Stimulated activated CD4-positive, alpha-beta T cell treated with anti-CD3 and anti-CD28 coated beads, Interleukin-4, amount 100 ng/mL, for 4 hours (primary cell): ENCODE data around the gene NHSL2.

Experiments
- DNase-seq, 2 experiments: peaks; one replicate each; pipeline ENCODE4 v3.0.0-alpha.2; 2020

NHSL2 gene

DNA sequence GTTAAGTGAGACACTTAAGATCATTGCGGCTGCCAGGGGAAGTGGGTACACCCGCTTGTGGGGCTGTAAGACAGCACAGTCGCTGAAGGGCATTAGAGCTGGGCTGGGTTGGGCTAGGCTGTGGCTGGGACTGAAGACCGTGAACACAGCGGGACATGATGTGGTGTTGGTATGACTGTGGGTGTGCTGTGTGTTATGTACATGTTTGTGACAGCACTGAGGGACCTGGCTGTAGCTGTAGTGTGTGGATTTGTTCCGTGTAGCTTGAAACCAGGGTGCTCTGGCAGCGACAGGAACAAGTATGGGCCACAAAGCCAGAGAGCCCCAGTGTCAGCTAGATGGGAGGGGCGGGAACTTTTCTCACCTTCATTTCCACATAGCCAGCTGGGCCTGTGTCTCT is 82.1 kb downstream of the NHSL2 start:
- DNase-seq, result peak in 1 of 2 experiments; percentile 11

DNA sequence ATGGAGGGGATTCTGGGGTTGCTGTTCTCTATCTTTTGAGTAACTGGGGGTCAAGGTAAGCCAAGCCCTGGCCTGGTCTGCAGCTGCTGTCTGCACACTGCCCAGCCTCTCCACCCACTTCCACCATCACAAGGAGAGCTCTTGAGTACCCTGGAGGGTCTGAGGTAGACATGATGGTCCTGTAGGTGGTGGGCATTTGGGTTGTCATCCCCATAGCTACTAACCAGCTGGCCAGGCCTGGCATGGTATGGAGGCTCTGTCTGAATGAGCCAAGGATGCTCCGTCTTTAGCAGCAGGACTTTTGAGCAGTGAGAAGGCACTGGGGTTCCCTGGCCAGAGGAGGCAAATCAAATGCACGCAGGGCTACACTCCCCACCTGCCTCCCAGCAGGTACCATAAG is 82.7 kb downstream of the NHSL2 start:
- no peak for DNase-seq

DNA sequence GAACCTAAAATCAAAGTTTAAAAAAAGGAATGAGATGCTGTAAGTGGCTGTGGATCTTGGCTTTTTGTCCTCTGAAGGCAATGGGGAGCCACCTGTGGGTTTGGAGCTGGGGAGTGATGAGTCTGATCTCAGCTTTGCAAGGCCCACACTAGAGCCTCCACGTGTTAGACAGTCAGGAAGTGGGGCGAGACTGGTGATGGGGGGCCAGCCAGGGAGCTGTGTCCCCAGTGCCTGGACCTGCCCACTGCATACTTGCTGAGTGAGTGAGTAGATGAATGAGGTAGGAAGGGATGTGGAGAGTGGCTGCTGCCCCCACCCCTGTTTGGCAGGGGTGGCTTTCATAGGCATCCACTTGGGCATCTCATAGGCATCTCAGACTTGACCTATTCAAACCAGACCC is 84.0 kb downstream of the NHSL2 start:
- no peak for DNase-seq

DNA sequence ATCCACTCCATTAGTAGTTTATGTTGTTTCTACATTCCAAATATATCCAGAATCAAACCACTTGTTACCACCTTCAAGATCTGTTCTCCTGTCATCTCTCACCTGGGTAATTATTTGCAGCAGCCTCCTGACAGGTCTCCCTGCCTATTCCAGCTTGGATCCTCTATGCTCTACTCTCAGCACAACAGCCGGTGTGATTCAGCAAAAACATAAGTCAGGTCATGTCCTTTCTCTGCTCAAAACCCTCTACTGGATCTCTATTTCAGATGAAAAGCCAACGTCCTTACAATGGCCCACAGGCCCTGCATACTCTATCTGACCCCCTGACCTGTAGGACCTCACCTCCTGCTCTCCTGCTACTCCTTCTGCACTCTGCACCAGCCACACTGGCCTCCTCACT is 84.5 kb downstream of the NHSL2 start:
- no peak for DNase-seq

DNA sequence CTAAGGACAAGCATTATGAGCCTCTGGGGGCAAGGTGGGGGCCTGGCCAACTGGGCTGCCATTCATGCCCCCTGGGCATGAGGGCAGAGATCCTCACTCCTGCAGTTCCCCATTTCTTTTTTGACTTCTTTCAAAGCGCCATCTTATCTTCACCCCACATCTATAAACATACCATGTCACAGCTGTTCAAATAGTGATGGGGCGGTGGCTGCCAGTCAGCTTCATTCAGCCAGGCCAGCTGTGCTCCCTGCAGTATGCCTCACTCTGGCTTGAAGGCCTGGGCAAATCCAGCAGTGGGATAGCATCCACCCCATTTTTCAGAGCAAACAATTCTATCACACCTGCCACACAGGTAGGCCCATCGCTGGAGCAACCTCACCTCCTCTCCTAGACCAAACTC is 85.5 kb downstream of the NHSL2 start:
- no peak for DNase-seq

DNA sequence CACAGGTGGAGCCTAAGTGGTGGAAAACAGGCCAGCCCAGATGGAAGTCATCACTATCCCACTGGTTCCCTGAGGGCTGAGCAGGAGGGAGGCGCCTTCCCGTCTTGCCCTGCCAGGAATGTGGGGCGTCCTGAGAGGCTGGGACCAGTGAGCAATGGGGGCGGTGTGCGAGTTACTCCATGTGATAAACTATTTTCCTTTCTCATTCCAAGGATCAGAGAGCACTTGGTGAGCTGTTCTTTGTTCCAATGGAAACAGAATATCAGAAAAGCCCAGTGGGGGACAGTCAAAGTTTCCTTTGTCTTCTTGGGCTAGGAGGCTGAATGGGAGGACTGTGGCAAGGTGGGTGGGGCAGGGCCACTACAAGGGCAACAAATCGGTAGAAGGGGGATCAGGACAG is 86.2 kb downstream of the NHSL2 start:
- DNase-seq, result no peak

DNA sequence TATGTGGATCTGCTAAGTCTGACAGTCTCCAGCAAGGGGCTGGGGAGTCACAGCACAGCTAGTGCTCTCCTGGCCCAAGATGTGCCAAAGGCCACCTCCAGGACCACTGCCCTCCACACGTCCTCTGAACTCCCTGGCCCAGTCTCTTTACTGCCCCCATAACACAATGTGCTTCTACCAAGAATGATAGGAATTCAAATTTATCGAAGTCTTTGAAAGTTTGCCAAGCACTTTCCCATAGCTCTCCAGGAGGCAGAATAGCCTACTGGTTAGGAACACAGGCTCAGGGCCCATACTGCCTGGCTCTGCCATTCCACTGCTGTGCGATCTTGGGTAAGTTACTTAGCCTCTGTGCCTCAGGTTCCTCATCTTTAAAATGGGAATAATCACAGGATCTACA is 86.7 kb downstream of the NHSL2 start:
- DNase-seq, result no peak

DNA sequence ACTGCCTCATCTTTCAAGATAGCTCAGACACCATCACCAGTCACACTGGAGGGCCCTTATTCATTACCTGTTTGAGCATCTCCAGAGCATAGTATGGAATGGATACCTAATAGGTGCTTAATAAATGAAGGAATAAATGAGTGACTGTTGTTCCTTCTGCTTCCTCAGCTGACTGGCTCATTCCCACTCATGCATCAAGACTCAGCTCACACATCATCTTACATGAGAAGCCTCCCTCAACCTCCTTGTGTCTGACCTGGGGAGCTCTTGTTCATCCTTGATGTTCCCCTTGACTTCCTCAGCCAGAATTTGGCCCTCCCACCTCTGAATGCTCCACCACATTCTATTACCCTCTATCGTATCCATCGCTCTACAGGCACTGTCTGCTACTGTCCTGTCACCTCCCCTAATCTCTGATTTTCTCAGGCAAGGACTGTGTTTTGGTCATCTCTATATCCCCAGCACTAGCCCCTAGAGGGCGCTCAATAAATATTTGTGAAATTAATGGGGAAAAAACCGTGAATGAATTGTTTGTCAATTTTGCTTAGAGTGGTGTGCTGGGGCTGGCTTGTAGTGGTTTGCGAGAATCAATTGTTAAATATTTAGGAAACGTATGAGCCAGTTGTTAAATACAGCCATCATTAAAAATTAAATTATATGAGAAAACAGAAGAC is 88.3 kb downstream of the NHSL2 start:
- peak; percentile 3 to 8 for DNase-seq

DNA sequence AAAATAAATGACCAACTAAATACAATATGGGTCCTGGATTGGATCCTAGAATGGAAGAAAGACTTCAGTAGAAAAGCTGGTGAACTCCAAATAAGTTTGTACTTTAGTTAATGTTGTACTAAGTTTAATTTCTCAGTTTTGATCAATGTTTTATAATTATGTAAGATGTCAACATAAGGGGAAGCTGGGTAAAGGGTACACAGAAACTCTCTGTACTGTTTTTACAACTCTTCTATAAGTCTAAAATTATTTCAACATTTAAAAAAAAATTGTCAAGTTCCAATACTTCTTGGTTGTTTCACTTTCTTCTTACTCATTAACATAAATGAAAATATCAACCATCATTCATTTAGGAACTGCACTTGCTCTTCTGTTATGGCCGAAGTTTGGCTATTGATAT is 88.9 kb downstream of the NHSL2 start:
- no peak for DNase-seq

DNA sequence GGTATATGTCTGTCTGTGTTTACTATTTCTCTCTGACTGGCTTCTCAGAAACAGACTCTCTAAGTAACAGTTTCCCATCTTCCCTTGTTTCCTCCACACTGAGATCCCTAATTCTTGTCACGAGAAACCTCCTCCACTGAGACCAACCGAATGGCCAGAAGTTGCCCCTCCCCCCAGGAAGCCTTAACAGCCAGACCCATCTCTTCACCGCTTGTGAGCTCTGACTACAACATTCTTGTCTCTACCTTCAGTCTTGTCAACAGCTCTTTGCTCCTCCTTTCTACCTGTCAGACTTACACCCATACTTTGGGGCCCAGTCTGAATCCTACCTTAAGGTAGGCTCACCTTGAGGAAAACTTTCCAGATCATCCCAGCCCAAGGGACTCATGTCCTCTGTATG is 90.8 kb downstream of the NHSL2 start:
- no peak for DNase-seq

DNA sequence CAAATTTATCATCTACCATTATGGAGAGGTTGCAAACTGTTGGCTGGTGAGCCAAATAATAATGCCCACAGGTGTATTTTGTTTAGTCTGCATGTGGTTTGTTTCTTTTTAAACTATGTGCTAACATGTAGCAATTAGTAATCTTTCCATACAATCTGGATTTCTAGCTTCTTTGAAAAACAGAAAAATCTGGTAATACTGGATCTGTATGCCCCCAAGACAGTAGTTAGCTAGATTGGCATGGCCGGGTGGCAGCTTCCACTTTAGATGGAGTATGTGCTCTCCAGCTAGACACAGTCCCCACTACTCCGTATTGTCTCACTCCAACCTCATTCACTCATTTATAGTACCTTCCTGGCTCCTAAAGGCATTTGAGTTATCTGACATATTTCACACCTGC is 91.3 kb downstream of the NHSL2 start:
- no peak for DNase-seq

DNA sequence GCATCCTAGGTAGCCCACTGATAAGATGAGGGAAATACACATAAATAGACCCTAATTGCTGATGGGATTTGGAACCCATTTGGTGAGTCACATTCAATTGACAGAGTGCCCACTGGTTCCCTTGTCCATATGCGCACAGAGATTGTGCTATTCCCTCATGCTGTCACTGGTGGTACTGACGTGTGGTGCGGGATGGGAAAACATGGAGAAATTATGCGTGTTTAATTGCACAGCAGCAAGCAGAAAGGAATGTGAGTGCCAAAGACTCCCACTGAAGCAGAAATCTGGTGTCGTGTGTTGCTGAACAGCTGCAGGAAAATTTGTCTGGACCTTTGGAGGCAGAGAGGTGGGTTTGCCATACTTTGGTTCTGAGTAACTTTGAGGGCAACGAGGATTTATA is 92.2 kb downstream of the NHSL2 start:
- no peak for DNase-seq

DNA sequence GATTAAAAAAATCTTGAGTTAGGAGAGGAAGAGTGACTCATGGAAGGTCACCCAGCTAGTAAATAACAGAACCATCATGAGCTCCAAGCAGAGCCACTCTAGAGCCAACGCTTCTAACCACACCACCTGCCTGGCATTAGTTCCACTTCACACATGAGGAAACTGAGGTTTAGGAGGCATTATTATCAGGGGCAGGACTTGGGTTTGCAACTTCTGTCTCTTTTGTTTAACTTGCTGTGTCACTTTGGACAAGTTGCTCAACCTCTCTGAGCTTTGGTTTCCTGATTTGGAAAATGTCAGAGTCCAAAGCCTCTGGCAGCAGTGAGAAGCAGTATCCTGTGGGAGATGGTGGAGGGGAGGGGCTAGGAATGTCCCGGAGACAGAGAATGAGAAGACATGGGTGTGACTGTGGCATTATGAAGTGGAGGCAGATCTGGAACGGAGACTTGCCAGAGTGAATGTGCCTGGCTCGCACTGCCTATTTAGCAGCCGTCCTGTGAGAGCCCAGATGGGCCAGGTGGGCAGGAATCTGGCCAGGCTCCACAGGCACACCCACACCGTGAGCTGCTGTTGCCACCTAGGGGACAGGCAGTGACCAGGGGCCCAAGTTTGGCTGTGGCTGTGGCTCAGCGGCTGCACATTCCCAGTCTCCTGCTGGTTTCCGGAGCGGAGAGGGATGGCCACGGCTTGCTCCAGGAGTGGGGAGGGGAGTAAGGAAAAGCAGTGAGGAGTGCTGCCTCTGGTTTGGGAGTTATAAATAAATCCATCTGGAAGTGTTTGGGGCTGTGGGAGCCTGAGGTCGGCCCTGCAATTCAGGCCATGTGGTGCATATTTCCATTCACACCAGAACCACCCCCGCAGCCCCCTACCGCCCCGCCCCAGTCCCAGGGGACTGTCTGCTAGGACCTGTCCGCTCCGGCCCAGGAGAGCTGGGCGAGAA is 93.4 kb downstream of the NHSL2 start:
- no peak for DNase-seq

DNA sequence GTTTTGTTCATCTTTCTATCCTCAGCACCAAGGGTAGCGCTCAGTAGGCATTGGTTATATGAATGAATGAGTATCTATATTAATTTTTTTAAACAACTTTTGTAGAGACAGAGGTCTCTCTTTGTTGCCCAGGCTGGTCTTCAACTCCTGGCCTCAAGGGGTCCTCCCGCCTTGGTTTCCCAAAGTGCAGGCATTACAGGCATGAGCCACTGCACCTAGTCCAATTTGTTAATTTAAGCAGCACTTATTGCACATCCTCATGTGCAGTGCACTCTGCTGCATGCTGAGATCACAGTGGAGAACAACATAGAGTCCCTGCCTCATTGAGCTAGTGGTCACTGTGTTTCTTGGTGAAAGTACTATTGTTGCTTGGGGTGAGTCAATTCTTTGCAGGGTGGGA is 94.4 kb downstream of the NHSL2 start:
- no peak for DNase-seq

DNA sequence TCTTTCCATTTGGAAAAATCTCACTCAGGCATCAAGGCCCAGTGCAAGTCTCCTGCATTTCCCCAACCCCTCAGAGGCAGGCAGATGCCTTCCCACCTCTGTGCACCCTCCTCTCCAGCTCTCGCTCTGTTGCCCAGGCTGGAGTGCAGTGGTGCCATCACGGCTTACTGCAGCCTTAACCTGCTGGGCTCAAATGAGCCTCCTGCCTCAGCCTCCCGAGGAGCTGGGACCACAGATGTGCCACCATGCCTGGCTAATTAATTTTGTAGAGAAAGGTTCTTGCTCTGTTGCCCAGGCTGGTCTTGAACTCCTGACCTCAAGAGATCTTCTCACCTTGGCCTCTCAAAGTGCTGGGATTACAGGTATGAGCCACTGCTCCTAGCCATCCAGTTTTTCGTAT is 95.8 kb downstream of the NHSL2 start:
- no peak for DNase-seq

DNA sequence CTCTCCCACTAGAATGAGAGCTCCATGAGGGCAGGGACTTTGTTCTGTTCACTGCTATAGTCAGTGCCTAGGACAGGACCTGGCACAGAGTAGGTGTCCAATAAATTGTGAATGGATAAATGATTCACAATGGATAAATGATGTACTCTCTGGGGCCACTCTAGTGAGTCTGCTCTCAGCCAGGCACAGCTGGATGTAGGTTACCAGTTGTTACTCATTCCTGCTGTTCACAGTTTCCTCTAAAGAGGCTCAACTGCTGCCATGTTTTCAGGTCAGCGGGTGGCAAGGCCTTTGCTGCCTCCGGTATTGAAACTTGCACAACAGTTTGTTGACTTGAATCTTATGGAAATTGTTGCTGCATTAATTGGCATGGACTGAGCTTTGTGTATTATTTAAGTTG is 99.1 kb downstream of the NHSL2 start:
- DNase-seq, result no peak

DNA sequence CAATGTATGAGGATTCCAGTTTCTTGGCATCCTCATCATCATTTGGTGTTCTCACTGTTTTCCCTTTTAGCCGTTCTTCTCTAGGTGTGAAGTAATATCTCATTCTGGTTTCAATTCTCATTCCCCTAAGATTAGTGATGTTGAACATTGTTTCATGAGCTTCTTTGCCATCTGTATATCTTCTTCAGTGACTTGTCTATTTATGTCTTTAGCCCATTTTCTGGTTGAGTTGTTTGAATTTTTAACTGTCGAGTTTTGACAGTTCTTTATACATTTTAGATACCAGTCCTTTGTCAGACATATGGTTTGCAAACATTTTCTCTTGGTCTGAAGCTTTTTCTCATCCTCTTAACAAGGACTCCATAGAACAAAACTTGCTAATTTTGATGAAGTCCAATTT is 101.1 kb downstream of the NHSL2 start:
- DNase-seq, result no peak

DNA sequence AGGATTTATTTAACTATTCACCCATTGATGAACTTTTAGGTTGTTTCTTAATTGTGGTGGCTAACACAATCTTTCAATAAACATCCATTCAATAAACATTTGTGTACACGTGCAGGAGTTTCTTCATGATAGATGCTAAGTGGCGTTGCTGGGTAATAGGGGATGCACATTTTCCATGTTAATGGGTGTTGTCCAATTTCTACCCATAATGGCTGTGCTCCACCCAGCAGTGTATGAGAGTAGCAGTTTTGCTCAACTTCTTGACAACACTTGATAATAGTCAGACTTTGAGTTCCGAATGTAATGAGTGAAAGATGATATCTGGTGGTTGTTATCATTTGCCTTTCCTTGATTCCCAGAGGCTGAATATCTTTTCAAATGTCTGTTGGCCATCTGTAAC is 104.7 kb downstream of the NHSL2 start:
- DNase-seq, result no peak

DNA sequence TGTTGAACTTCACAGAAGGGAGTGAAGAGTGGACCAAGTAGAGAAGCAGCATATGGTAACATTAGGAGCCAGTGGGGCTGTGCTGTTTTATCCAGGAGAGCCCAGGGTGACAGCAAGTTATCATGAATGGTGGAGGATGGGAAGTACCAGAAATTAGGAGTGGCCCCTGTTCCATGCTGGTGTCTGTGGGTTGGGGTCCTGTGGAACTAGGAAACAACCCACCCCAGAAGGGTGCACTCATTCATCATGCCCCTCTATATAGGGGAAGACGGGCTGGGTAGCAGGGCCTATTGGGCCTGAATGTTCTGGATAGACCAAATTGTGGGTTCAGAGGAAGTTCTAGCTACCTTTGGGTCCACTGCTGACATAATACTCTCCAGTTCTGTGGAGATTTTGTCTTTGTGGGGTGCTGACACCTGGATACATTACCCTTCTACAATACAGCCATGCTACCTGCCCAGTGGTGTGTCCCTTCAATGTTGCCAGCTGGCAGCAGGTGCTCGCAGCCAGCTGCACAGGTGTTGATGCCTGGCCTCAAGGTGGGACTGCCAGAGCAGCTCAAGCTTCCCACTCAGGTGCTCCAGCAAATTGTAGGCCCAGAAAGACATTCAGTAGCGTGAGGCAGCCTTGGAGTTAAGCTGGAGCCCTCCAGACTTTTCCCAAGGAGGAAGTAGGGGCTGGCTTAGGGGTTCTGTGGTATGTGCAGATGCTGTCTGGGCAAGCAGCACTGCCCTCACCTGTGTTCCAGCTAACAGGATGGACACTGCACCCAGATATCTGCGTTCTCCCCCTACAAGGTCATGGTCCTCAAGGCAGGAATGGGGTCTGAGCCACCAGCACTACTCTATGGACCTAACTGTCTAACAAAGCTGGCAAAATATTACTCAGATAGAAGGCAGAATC is 106.5 kb downstream of the NHSL2 start:
- no peak for DNase-seq

DNA sequence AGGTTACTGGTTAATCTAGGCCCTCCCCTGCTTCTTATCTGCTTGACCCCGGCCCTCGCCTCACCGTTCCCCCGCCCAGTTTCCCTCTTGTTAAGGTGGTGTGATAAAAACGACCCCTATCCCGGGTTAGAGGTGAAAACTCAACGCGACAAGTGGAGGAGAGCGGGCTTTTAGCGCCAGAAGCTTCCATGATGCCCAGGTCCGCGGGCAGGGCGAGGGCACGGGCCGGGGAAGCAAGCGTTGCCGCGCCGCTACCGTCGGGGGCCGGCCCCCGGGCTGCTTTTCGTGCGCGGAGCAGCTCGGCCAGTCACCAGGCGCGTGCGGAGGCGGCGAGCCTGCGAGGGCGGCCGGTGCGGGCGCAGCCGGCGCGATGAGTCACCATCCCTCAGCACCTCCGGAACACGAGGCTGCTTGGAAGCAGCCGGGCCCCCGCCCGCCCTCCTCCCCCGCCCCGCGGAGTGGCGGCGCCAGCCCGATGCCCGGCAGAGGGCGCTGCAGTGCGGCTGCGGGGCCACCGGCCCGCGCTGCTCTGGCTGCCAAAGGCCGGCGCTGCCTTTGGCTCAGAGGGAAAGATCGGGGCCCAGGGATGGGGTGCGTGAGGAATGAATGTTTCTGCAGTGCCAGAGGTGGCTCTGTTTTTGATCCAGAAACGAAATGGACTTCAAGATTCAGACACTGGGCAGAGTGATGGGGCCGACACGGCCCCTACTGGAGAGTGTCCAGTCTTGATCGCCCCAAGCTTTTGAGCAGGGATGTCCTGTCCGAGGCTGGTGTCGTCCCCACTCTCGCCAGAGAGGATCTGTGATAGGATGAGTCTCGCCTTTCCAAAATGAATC is 107.8 kb downstream of the NHSL2 start:
- peak; percentile 77 to 86 for DNase-seq

DNA sequence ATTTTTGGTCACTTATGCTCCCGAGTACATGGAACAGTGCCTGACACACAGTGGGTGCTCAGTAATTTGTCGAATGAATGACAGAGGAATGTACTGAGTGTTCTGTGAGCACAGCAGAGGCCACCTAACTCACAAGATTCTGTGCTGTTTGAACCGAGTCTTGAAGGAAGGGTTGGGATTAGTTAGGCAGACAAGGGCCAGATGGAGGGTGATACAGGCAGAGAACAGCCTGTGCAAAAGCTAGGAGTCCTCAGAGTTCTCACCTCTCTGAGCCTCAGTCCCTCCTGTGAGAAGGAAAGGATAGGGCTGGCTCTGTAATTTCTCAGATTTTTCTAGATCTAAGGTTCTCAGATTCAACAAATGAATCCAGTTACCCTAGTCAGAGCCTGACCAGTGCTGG is 108.8 kb downstream of the NHSL2 start:
- no peak for DNase-seq

DNA sequence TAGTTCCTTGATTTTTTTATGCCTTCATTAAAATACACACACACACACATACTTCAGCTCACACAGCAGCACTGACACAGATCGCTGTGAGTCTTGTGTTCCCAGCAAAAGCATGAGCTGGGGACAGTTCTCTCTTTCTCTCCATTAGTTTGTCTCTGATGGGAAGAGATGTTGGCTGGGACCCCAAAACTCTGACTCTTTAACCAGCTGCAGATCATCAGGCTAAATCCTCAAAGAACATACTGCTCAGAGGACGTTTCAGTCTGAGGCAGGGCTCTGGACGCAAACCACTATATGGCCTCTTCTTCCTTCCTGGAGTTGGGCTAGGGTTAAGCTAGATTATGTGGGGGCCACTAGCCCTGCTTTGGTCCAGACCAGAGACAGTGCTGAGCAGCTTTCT is 109.6 kb downstream of the NHSL2 start:
- DNase-seq, result no peak

DNA sequence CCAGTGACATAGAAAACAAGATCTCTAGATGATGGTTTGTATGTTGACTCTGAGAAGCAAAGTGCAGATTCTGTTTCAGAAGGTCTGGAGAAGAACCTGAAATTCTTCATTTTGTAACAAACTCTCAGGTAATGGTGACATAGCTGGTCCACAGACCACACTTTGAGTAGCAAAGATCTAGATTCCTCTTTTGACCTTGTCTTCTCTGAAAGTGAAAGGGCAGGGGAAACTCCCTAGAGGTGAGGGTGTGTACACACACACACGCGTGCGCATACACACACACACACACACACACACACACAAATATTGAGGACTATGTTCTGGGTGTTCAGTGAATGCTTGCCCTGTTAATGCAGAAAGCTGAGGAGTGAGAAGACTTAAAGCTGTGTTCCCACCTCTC is 110.1 kb downstream of the NHSL2 start:
- no peak for DNase-seq
